ENCODE results near the gene GADL1. TPM values are rescaled to one million over a fixed set of nuclear protein-coding genes. Genes with fewer than 3 reads are reported as not detected.
A peak's percentile ranks its signal among the peaks of the same experiment; 100 is the strongest.

GADL1 gene, protein sequence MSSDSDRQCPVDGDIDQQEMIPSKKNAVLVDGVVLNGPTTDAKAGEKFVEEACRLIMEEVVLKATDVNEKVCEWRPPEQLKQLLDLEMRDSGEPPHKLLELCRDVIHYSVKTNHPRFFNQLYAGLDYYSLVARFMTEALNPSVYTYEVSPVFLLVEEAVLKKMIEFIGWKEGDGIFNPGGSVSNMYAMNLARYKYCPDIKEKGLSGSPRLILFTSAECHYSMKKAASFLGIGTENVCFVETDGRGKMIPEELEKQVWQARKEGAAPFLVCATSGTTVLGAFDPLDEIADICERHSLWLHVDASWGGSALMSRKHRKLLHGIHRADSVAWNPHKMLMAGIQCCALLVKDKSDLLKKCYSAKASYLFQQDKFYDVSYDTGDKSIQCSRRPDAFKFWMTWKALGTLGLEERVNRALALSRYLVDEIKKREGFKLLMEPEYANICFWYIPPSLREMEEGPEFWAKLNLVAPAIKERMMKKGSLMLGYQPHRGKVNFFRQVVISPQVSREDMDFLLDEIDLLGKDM
- polyA plus RNA-seq (2013, experiment 1 of 2; ENCODE audit: insufficient read length): 0.07 TPM
- polyA plus RNA-seq (2013, experiment 2 of 2; ENCODE audit: insufficient read length): 0.55 TPM

DNA sequence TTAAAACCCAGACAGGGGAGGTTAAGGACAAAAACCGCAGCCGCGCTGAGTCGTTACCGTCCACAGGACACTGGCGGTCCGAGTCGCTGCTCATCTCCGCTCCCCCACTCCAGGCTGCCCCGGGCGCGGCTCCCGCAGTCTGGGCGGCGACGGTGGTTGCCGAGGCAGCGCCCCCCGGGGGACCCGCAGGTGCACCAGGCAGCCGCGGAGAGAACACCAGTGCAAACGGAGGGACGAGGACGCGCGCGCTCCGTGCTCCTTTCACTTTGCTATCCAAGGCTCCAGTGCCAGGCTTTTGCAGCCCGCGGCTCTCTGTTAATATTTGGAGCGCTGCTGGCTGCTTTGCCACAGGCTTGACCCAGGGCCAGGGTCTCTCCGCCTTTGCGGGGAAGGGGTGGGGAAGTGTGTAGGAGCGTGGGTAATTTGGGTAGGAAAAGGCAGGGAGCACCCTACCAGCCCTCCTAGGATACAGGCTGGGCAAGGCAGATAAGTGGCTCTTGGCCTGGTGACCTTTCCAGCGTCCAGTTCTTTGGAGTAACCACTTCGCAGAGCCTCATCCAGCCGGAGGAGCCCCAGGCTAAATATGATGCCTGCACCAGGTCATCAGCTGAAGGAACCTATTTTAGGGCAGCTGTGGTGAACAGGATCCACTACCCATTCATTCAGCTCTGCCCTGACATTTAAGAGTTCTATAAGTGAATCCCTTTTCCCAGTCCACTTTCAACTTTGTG is at the start of gene GADL1:
GADL1 (minus strand) TSS at position 141 of the 731 bp plus-strand sequence; CDS start at position 94, 47 bp downstream.
- peak; percentile 21 for DNase-seq

DNA sequence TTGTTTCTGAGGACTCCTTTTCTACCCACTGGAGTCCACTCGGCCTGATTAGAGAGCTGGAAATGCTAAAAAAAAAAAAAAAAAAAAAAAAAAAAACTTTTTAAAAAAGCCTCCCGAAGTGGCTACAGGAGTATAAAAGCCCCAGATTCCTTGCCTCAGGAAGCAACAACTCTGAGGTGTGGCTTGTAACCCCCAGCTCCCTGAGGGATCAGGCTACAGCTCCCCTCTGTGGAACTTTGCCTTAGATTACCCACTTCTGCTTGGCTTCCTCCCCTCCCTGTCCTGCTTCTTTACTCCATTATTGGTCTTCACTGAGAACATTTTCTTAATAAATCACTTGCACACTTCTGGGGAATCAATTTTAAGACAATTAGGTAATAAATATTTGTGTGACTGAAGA is 49.7 kb upstream of the GADL1 start:
- DNase-seq: no peak

DNA sequence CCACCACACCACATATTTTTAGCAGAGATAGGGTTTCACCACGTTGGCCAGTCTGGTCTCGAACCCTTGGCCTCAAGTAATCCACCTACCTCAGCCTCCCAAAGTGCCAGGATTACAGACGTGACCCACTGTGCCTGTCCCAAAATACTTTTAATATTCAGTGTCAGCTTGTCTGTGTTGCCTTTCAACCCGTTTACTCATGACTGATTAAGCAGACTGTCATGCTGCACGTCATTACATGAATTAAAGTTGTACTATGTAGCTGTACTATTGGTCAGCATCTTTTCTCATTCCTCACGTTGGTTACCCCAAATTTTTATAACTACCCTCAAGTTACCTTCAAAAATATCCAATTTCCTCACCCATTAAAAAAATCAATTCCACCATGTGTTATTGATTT is 48.7 kb upstream of the GADL1 start:
- no peak for DNase-seq

DNA sequence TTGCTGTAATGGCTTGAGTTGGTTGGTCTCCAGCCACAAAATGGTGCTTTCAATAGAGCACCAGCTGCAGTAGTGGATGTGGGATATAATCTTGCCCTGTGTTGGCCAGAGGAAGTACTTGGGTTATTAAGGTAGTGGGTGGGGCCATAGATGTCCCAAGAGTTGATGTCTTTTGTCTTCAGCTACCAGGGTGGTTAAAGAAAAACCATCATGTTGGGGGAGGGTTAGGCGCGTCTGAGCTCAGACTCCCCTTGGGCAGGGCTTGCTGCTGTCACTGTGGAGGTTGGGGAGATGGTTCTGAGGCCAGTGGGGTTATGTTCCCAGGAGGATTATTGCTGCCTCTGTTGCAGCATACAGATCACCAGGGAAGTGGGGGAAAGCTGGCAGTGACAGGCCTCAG is 46.9 kb upstream of the GADL1 start:
- no peak for DNase-seq

DNA sequence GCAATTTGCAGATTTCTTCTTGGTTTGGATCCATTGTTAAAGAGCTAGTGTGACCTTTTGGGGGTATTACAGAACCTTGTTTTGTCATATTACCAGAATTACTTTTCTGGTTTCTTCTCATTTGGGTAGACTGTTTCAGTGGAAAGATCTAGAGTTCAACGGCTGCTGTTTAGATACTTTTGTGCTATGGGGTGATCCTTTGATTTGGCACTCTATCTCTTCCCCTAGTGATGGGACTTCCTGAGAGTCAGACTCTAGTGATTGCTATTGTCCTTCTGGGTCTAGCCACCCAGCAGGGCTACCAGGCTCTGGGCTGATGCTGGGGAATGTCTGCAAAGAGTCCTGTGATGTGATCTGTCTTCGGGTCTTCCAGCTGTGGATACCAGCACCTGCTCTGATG is 46.3 kb upstream of the GADL1 start:
- no peak for DNase-seq

DNA sequence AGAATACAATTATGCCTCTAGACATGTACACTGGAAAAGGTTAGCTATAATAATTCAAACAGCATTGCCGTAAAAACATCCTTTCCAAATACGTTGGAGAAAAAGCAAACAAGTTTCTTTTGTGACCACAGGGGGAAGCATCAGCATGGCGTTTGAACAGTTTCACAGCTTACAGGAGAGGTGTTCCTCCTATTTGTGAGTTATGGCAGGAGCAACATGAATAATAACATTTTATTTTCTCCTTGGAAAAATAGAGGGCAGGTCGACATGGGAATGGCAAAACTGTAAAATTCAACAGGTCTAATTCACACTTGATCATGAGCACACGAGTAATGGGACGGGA is 39.7 kb upstream of the GADL1 start:
- DNase-seq: peak; percentile 41

DNA sequence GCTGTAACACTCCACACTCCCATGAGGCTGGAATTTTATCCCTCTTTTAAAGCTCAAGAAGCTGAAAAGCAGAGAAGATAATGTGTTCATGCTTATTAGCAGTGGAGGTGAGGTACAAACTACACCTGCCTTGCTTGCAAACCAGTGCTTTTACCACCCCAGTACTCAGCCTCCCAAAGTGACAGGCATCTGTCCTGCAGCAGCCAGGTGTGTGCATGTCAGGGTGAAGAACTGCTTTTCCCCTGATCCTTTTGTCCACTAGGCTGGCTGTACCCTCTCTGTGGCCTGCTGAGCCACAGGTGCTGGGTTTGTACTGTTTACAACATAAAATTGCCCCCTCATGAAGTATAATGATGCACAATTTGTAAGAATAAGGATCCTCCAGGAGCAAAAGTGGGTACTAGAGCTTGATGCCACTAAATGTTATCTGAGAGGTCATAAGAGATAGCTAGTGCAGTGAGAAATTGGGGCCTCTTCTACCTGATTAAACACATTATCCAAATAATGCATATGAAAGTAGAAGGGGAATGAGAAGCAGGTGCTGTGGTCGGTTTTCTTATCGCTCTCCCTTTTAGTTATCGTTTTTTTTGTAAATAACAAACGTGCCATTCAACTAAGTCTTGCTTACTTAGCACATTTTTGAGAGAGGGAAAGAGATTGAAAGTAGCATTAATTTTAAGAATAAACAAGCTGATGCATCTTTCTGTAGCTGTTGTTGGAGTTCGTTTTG is 39.2 kb upstream of the GADL1 start:
- DNase-seq: no peak

DNA sequence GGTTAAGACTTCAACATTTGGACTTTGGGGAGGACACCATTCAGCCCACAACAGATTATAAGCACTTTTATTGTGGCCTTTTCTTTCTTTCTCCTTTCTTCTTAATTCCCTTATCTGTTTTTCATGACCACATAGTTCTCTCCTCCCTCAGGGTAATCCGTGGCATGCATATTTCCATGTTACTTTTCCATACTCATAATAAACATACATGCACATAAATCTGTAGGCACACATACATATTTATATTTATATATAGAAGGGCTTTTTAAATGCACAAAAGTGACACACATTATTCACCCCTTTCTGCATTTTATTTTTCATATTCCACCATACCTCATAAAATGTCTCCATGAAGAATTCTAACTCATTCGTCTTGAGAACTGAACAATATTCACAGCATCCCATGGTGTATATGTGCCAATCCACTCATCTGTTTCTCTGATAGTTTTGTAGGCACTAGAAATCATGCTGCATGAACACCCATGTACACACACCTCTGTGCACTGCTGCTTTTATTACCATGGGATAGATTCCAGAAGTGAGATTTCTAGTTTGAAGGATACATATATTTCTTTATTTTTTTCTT is 38.1 kb upstream of the GADL1 start:
- no peak for DNase-seq

DNA sequence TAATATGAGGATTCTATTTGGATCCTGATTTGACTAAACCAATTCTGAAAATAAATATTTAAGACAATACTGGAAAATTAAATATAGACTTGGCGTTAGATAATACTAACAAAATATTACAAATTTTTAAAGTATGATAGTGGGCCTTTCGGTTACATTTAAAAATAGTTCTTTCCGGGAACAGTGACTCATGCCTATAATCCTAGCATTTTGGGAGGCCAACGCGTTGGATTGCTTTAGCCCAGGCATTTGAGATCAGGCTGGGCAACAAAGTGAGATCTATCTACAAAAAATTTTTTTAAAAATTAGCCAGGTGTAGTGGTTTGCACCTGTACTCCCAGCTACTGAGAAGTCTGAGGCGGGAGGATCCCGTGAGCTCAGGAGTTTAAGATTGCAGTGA is 30.3 kb upstream of the GADL1 start:
- peak; percentile 46 for DNase-seq

DNA sequence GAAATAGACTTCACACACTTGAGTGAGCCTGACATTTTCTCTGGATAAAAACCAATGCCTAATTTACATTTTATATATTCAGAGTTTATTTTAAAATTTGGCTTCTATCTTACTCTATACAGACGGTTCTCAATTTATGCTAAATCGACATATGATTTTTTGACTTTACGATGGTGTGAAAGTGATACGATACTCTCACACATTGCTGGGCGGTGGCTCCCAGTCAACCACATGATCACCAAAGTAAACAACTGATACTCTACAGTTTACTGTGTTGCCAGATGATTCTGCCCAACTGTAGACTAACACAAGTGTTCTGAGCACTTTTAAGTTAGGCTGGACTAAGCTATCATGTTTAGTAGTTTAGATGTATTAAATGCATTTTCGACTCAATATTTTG is 25.1 kb upstream of the GADL1 start:
- no peak for DNase-seq

DNA sequence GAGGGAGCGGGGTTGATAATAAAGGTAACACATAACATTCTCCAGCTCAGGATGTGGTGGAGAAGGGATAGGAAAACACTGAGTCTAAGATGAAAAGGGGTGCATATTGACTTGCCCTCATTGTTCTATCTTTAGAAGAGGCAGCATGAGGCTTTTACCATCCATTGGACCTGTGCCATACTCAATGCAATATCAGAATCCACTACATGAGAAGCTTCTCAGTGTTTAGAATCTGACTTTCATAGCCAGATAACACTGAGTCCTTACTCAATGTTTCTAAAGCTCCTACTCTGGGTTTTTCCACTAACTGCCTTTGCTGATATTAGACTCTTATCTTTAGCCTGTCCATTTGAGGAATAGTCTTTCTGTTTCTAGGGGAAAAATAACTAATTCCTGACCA is 24.3 kb upstream of the GADL1 start:
- no peak for DNase-seq

DNA sequence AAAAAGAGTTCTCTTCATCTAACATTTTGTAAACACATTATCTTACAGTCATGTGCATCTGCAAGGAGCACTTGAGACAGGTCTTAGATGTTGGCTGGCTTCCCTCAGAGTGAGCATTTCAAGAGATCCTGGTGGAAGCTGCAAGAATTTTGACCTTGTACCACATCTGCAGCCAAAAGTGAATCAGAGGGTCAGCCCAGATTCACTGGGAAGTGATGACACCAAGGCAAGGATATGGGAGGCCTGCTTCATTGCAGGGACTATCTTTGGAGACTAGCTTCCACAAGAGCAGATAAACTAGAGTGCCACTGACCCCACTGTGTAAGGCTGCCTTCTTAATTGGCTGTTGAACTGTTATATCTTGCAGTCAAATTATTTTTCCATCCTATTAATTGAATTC is 21.3 kb upstream of the GADL1 start:
- DNase-seq: no peak

DNA sequence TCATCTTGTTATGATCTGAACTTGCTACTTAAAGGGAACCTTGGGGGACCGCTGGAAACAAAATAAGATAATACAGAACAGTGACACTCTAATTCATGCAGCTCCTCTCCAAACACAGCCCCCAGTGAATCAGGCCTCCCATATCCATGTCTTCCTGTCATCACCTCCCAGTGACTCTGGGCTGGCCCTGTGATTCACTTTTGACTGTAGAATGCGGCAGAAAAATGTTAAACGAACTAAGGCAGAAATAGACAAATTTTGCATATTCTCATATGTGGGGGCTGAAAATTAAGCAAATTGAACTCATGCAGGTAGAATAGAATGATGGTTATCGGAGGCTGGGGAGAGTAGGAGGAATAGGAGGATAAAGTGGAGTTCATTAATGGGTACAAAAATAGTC is 20.2 kb upstream of the GADL1 start:
- peak; percentile 86 for DNase-seq

DNA sequence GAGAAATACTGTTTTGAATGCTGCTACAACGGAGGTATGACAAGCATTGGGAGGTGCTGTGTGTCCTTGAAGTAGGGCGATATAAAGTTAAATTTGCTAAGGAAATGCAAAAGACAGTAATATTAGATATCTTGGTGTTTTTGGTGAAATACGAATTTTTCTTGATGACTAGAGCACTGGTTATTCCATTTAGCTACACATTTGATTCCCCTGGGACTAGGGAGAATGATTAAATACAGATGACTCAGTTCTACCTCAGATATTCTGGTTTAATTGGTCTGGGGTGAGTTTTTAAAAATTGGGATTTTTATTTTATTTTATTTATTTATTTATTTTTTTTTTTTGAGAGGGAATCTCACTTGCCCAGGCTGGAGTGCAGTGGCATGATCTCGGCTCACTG is 18.7 kb upstream of the GADL1 start:
- peak; percentile 81 for DNase-seq

DNA sequence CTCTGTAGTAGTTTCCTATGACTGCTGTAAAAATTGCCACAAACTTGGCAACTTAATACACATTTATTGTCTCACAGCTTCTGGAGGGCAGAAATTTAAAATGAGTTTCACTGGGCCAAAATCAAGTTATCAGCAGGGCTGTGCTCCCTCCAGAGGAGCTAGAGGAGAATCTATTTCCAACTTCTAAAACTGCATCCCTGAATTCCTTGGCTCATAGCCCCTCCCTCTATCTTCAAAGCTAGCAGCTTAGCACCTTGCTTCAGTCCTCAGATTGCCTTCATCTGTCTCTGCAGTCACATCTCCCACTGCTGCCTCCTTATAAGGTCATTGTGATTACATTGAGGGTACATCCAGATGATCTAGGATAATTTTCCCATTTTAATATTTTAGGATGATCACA is 17.8 kb upstream of the GADL1 start:
- DNase-seq: no peak

DNA sequence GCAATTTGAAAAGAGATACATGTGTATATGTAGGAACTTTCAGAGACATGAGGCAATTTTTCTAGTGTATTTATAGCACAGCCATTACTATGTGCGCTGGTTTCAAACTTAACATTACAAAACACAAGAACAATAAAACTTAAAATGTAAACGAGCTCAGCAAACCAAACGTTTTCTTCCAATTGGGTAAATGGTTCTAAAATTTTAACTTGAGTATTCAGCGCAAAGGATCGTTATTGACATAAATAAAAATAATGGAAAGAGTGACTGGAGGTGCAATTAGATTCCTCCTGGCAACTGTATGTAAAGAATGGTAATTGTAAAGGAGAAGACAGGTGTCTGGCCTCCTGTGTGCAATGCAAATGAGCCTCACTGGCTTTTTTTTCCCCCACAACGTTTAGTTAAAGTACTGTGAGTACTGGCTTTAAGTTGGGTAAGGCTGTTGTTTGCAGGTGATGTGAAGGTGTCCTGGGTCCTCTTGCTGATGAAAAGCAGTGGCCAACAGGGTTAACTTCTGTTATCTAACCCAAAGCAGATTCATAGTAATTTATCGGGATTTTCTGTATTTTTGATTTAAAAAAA is 14.1 kb upstream of the GADL1 start:
- DNase-seq: no peak

DNA sequence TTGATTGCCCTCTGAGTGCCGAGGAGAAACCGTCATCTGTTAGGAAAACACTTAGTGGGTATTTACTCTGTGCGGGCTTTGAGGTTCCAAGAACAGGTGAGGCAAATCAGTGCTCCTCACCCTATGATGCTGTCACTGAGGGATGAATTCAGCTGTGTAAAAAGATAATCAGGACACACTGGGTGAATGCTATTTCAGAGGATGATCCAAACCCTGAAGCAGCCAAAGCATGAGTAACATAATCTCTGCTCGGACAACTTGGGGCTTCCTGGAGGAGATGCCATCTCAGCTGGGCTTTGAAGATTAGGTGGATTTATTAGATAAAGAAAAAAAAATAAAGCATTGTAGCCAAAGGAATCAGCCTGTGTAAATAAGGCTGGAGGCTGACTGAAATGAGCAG is 10.5 kb upstream of the GADL1 start:
- DNase-seq: no peak

DNA sequence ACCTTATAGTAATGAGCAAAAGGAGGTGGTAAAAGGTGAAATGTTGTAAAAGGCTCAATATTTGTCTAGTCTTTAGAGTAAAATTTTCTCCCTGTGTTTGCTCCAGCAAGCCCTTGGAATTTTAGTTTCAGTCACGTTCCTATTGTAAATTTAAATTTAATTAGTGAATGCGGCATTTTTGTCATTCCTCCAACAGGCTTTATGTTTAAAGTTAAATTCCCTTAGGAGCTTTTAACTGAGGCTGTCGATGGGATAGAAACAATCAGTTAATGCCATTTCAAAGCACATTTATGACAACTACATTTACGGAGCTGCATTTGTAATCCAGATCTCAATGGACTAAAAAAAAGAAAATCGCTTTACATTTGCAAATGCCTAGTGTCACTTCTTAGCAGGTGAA is 868 bp upstream of the GADL1 start:
- no peak for DNase-seq

DNA sequence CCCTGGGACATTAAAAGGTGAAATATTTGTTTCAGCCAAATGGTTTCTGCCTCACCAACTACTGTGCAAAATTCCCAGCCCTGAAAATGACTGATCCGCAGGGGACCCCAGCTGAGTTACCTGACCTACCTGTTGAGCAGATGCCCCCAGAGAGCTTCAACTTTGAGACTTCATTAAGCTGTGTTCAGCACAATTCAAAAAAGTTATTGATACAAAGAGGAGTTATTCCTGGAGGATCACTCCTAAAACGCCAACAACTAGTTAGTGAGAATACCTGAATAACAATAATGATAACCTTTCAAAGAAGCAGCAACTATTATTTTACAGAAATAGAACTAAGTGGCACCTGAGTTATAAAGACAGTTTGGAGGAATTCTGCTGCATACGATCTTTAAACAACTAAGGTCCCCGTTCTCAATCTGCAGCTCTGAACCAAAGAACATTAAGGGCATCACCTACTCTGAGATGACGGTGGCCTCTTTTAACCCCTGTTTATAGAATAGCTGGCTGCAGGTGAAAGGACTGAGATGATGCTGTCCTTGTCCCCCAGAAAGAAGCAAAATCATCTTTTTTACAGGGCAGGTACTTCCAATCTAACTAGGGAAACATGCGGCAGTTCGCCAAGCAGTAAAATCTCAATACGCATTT is 659 bp downstream of the GADL1 start:
- no peak for DNase-seq

DNA sequence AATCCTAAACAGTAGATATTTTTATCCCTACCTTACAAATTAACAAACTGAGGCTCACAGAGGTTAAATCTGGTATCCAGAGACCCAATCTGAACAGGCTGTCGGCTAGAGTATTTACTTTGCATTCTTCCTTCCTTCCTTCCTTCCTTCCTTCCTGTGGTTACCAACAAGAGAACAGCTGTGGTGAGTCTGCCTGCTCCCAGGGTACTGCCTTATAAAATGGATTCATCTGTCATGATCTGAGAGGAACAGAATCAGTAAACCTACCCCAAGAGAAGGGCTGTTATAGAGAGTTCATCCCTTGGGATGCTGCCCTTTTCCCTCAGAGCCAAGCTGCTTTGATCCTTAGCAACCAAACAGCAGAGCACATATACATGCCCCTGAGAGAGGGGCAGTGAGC is 3.6 kb downstream of the GADL1 start:
- DNase-seq: no peak

DNA sequence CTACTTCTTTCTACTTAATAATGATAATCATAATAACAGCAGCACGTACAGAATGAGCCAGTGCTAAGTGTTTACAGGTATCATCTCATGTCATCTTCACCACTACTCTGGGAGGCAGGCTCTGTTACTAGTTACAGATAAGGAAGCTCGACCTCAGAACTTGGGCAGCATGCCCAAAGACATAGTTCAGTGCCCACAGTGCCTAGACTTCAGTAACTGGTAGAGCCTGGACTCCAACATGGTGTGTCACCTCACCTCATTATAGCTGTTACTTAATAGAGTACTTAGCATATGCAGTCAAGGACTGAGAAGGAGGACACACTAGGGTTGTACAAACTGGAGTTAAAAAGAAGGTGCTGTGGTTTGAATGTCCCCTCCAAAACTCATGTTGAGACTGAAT is 7.6 kb downstream of the GADL1 start:
- DNase-seq: no peak

DNA sequence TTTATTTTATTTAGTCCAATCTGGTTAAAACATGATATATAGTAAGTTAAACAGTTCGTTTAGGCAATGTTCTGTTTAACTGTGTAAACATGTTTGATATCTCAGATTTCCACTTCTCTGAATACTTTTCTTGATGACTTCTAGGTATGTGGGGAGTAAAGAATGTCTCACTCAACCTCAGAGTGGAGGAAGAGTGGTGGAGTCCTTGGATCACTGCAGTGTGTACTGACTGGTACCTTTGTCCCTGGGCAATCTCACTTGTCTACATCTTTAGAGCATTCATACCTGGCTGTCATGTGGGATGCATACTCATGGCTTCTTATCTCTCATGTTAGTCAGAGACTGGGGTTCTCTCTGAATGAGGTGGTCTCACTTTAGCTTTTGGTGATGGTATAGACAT is 15.6 kb downstream of the GADL1 start:
- no peak for DNase-seq
